22Rv1 (cell line): Measurements from ENCODE around the gene ANKRD61.

Experiments used
- ZFX ChIP-seq: fragments of 450-650 bp; IDR thresholded peaks from 2 replicates; pipeline ENCODE4 v1.6.1; 2017; ENCODE audit warnings: antibody characterized with exemption, borderline replicate concordance
- TF ChIP-seq, protein P1 (sequence below): fragments of 450-650 bp; IDR thresholded peaks from 2 replicates; pipeline ENCODE4 v1.5.1; 2017; ENCODE audit warnings: mild to moderate bottlenecking

DNA sequence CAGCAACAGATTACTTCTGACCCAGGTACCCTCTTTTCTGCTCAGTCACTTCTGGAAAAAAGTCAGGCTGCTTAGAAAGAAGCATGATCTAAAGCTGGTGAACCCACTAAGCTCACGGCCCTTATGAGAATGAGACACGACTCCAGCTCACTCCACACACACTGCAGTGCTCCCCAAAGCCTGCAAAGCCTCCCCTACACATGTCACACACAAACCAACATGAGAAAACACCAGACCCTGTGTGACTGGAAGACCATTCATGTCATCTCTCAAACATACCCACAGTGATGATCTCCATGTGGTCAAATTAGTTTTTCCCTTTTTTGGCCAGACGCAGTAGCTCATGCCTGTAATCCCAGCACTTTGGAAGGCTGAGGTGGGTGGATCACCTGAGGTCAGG, 391 bp downstream of the ANKRD61 start:
- TF ChIP-seq, protein P1, sequence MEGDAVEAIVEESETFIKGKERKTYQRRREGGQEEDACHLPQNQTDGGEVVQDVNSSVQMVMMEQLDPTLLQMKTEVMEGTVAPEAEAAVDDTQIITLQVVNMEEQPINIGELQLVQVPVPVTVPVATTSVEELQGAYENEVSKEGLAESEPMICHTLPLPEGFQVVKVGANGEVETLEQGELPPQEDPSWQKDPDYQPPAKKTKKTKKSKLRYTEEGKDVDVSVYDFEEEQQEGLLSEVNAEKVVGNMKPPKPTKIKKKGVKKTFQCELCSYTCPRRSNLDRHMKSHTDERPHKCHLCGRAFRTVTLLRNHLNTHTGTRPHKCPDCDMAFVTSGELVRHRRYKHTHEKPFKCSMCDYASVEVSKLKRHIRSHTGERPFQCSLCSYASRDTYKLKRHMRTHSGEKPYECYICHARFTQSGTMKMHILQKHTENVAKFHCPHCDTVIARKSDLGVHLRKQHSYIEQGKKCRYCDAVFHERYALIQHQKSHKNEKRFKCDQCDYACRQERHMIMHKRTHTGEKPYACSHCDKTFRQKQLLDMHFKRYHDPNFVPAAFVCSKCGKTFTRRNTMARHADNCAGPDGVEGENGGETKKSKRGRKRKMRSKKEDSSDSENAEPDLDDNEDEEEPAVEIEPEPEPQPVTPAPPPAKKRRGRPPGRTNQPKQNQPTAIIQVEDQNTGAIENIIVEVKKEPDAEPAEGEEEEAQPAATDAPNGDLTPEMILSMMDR = no peak
- TF ChIP-seq ZFX = no peak
